Measurements from ENCODE around the gene TRIM71. TPM values are rescaled to one million over a fixed set of nuclear protein-coding genes. Genes with fewer than 3 reads are reported as not detected.
"Not testable (repeated sequence)": the region's sequence is repeated elsewhere in the genome, so short reads cannot be mapped to it uniquely, and the experiment has no call there.

The TRIM71 gene
- total and polyA plus RNA-seq, 2 donors (not counting 1 experiment from before 2014, with no cell fraction given) = not detected

- CTCF ChIA-PET = no interaction called here
- H3K79me2 ChIP-seq (ENCODE audit: control insufficient read depth, insufficient read depth, low read length) = no peaks in the 10 kb centered on the region
- H3K9me3 Mint-ChIP-seq (ENCODE audit: insufficient read depth) = no peaks in the 10 kb centered on the region
- no peak overlapping the region for H3K4me3 ChIP-seq (ENCODE audit: control extremely low read depth in 1 of 5, extremely low read depth in 1 of 5, insufficient read depth in 1 of 5, low read depth in 2 of 5, low read length in 4 of 5)
- peaks cover 35% of the 10 kb centered on the region for H3K27me3 Mint-ChIP-seq
- DNase-seq (no peak), ATAC-seq (ENCODE audit: low read depth) (no peak)
- no peak overlapping the region for H3K27ac Mint-ChIP-seq
- H3K4me1 Mint-ChIP-seq = peaks cover 2% of the 10 kb centered on the region
- no peak overlapping the region for H2AFZ ChIP-seq (ENCODE audit: insufficient read depth, low read depth, low read length, poor library complexity, severe bottlenecking)
- intact Hi-C loops (cut with micrococcal nuclease) = no loop called here
- no peak overlapping the region for H3K4me2 ChIP-seq (replicated peaks; ENCODE audit: low read depth, low read length, poor library complexity, severe bottlenecking)
- peaks cover 0 to 6% (median 2%) of the 10 kb centered on the region in 4 experiments for H3K27me3 ChIP-seq (replicated peaks in 1 of 4; ENCODE audit: control extremely low read depth in 1 of 4, control insufficient read depth in 3 of 4, insufficient read depth in 4 of 4, low read length in 3 of 4)
- no peak overlapping the region for H3K9ac ChIP-seq (ENCODE audit: low read length)
- no peaks in the 10 kb centered on the region for H3K36me3 ChIP-seq (replicated peaks in 1 of 2; ENCODE audit: control extremely low read depth in 1 of 2, control insufficient read depth in 1 of 2, extremely low read depth in 1 of 2, insufficient read depth in 2 of 2, low read length in 1 of 2)
- peaks cover 0 to 3% (median 0%) of the 10 kb centered on the region in 3 donors for H3K9me3 ChIP-seq (ENCODE audit: control extremely low read depth in 1 of 3, control insufficient read depth in 2 of 3, insufficient read depth in 1 of 3, low read length in 2 of 3)
- H3K4me3 Mint-ChIP-seq = no peak overlapping the region
- H3K4me1 ChIP-seq (ENCODE audit: control insufficient read depth in 2 of 2, insufficient read depth in 2 of 2, low read length in 2 of 2) = no peaks in the 10 kb centered on the region
- TF ChIP-seq EZH2 (IDR thresholded peaks at IDR 0.05; ENCODE audit: borderline replicate concordance, insufficient read depth, low read depth, low read length, poor library complexity, severe bottlenecking) (no peak), CTCF (IDR thresholded peaks at IDR 0.05) (no peak)
- 100% methylated on average over 1 of the region's 2 CpGs for WGBS (ENCODE audit: insufficient coverage)
- H4K20me1 ChIP-seq (ENCODE audit: control insufficient read depth, insufficient read depth, low read length, poor library complexity, severe bottlenecking) = no peaks in the 10 kb centered on the region
- H3K27ac ChIP-seq (ENCODE audit: low read length in 2 of 2) = no peak overlapping the region
- POLR2A ChIA-PET = no interaction called here
Measured at GRCh38 chr3:32899265-32899664, 81.5 kb downstream of the TRIM71 start.

- ATAC-seq (ENCODE audit: low read depth) (no peak), DNase-seq (no peak)
- intact Hi-C loops (cut with micrococcal nuclease) = no loop called here
- ChIA-PET POLR2A (interaction anchor here (0.7 kb wide), 1 partner anchor 173 kb away, joined by 5 read pairs; no protein-coding TSS in a partner anchor), CTCF (no interaction called here)
- no peaks in the 10 kb centered on the region for H3K4me1 ChIP-seq (ENCODE audit: control insufficient read depth in 2 of 2, insufficient read depth in 2 of 2, low read length in 2 of 2)
- no peak for TF ChIP-seq CTCF (IDR thresholded peaks at IDR 0.05)
- no peak for TF ChIP-seq EZH2 (IDR thresholded peaks at IDR 0.05; ENCODE audit: borderline replicate concordance, insufficient read depth, low read depth, low read length, poor library complexity, severe bottlenecking)
- peaks cover 0 to 6% (median 0%) of the 10 kb centered on the region in 4 experiments for H3K27me3 ChIP-seq (replicated peaks in 1 of 4; ENCODE audit: control extremely low read depth in 1 of 4, control insufficient read depth in 3 of 4, insufficient read depth in 4 of 4, low read length in 3 of 4)
- H3K4me2 ChIP-seq (replicated peaks; ENCODE audit: low read depth, low read length, poor library complexity, severe bottlenecking) = no peak overlapping the region
- no peaks in the 10 kb centered on the region for H4K20me1 ChIP-seq (ENCODE audit: control insufficient read depth, insufficient read depth, low read length, poor library complexity, severe bottlenecking)
- peaks cover 2% of the 10 kb centered on the region for H3K4me1 Mint-ChIP-seq
- WGBS (ENCODE audit: insufficient coverage) = no CpG with 5 or more reads among the region's 7 CpGs
- no peak overlapping the region for H3K9ac ChIP-seq (ENCODE audit: low read length)
- no peaks in the 10 kb centered on the region for H3K9me3 Mint-ChIP-seq (ENCODE audit: insufficient read depth)
- no peaks in the 10 kb centered on the region for H3K36me3 ChIP-seq (replicated peaks in 1 of 2; ENCODE audit: control extremely low read depth in 1 of 2, control insufficient read depth in 1 of 2, extremely low read depth in 1 of 2, insufficient read depth in 2 of 2, low read length in 1 of 2)
- no peak overlapping the region for H3K4me3 ChIP-seq (ENCODE audit: control extremely low read depth in 1 of 5, extremely low read depth in 1 of 5, insufficient read depth in 1 of 5, low read depth in 2 of 5, low read length in 4 of 5)
- H3K27ac ChIP-seq (ENCODE audit: low read length in 2 of 2) = no peak overlapping the region
- no peak overlapping the region for H2AFZ ChIP-seq (ENCODE audit: insufficient read depth, low read depth, low read length, poor library complexity, severe bottlenecking)
- no peaks in the 10 kb centered on the region for H3K79me2 ChIP-seq (ENCODE audit: control insufficient read depth, insufficient read depth, low read length)
- peaks cover 25% of the 10 kb centered on the region for H3K27me3 Mint-ChIP-seq
- no peak overlapping the region for H3K27ac Mint-ChIP-seq
- no peak overlapping the region for H3K4me3 Mint-ChIP-seq
- peaks cover 0 to 3% (median 0%) of the 10 kb centered on the region in 3 donors for H3K9me3 ChIP-seq (ENCODE audit: control extremely low read depth in 1 of 3, control insufficient read depth in 2 of 3, insufficient read depth in 1 of 3, low read length in 2 of 3)
Measured at GRCh38 chr3:32901005-32901932, 83.5 kb downstream of the TRIM71 start.

GRCh38 chr3:32902887-32903371, 85.1 kb downstream of the TRIM71 start:
- H4K20me1 ChIP-seq (ENCODE audit: control insufficient read depth, insufficient read depth, low read length, poor library complexity, severe bottlenecking); ATAC-seq (ENCODE audit: low read depth); POLR2A ChIA-PET; H3K36me3 ChIP-seq (replicated peaks in 1 of 2; ENCODE audit: control extremely low read depth in 1 of 2, control insufficient read depth in 1 of 2, extremely low read depth in 1 of 2, insufficient read depth in 2 of 2, low read length in 1 of 2); H3K27me3 ChIP-seq (replicated peaks in 1 of 4; ENCODE audit: control extremely low read depth in 1 of 4, control insufficient read depth in 3 of 4, insufficient read depth in 4 of 4, low read length in 3 of 4); H2AFZ ChIP-seq (ENCODE audit: insufficient read depth, low read depth, low read length, poor library complexity, severe bottlenecking); H3K4me1 Mint-ChIP-seq; H3K4me2 ChIP-seq (replicated peaks; ENCODE audit: low read depth, low read length, poor library complexity, severe bottlenecking); H3K4me1 ChIP-seq (ENCODE audit: control insufficient read depth in 2 of 2, insufficient read depth in 2 of 2, low read length in 2 of 2); H3K79me2 ChIP-seq (ENCODE audit: control insufficient read depth, insufficient read depth, low read length); H3K27ac ChIP-seq (ENCODE audit: low read length in 2 of 2); intact Hi-C loops (cut with micrococcal nuclease); H3K9ac ChIP-seq (ENCODE audit: low read length); H3K9me3 Mint-ChIP-seq (ENCODE audit: insufficient read depth); H3K27ac Mint-ChIP-seq; H3K9me3 ChIP-seq (ENCODE audit: control extremely low read depth in 1 of 3, control insufficient read depth in 2 of 3, insufficient read depth in 1 of 3, low read length in 2 of 3): not testable (repeated sequence)
- H3K4me3 Mint-ChIP-seq = peak overlapping the region; percentile 79
- peak overlapping the region in 1 of 5 experiments; percentile 17 for H3K4me3 ChIP-seq (ENCODE audit: control extremely low read depth in 1 of 5, extremely low read depth in 1 of 5, insufficient read depth in 1 of 5, low read depth in 2 of 5, low read length in 4 of 5)
- H3K27me3 Mint-ChIP-seq = peaks cover 20% of the 10 kb centered on the region
- CTCF ChIA-PET = interaction anchor here (0.6 kb wide), 1 partner anchor 10 kb away, joined by 4 read pairs; no protein-coding TSS in a partner anchor
- peak; percentile 19 for DNase-seq
- WGBS (ENCODE audit: insufficient coverage) = 35% methylated on average over 31 of the region's 31 CpGs
